ENCODE data around the gene MBD2.

MBD2 gene

GRCh38 chr18:54193786-54194185, 30.7 kb downstream of the MBD2 start (continued):
- TF ChIP-seq ZNF169 (tag by site-specific recombination; IDR thresholded peaks at IDR 0.05), result no peak

GRCh38 chr18:54192900-54193299, 31.6 kb downstream of the MBD2 start:
- Histone ChIP-seq H3K27ac (ENCODE audit: extremely low read depth, low read depth, low read length) (no peak overlapping the region), H3K4me3 (ENCODE audit: low read depth, low read length) (no peak overlapping the region), H3K4me1 (ENCODE audit: control insufficient read depth, insufficient read depth, low read length) (no peaks in the 10 kb centered on the region; the same call in 1 of the 2 replicates), H3K9me3 (ENCODE audit: control insufficient read depth, insufficient read depth, low read depth, low read length) (no peaks in the 10 kb centered on the region), H3K36me3 (ENCODE audit: control insufficient read depth in 2 of 2, insufficient read depth in 1 of 2, low read length in 2 of 2) (peaks cover 3 to 5% of the 10 kb centered on the region in 2 experiments)
- TF ChIP-seq ZBTB7A (tag by site-specific recombination; IDR thresholded peaks at IDR 0.05; ENCODE audit: low read depth), result no peak
- no peak for TF ChIP-seq ZNF132 (tag by site-specific recombination; IDR thresholded peaks at IDR 0.05; ENCODE audit: borderline replicate concordance)
- TF ChIP-seq ZNF335 (tag by site-specific recombination; conservative IDR thresholded peaks at IDR 0.05), result no peak
- TF ChIP-seq ZNF76 (tag by site-specific recombination; IDR thresholded peaks at IDR 0.05; ENCODE audit: borderline replicate concordance, low read depth), result no peak
- TF ChIP-seq ZNF692 (tag by site-specific recombination; IDR thresholded peaks at IDR 0.05), result no peak
- TF ChIP-seq ZNF544 (tag by site-specific recombination; IDR thresholded peaks at IDR 0.05), result no peak
- no peak for TF ChIP-seq ZNF510 (tag by site-specific recombination; IDR thresholded peaks at IDR 0.05; ENCODE audit: insufficient replicate concordance)
- no peak for TF ChIP-seq GLI4 (tag by site-specific recombination; IDR thresholded peaks at IDR 0.05)
- TF ChIP-seq ZNF112 (tag by site-specific recombination; IDR thresholded peaks at IDR 0.05), result no peak
- TF ChIP-seq, protein P1, sequence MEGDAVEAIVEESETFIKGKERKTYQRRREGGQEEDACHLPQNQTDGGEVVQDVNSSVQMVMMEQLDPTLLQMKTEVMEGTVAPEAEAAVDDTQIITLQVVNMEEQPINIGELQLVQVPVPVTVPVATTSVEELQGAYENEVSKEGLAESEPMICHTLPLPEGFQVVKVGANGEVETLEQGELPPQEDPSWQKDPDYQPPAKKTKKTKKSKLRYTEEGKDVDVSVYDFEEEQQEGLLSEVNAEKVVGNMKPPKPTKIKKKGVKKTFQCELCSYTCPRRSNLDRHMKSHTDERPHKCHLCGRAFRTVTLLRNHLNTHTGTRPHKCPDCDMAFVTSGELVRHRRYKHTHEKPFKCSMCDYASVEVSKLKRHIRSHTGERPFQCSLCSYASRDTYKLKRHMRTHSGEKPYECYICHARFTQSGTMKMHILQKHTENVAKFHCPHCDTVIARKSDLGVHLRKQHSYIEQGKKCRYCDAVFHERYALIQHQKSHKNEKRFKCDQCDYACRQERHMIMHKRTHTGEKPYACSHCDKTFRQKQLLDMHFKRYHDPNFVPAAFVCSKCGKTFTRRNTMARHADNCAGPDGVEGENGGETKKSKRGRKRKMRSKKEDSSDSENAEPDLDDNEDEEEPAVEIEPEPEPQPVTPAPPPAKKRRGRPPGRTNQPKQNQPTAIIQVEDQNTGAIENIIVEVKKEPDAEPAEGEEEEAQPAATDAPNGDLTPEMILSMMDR (tag by site-specific recombination; IDR thresholded peaks at IDR 0.05), result no peak
- TF ChIP-seq ZNF248 (tag by site-specific recombination; IDR thresholded peaks at IDR 0.05), result no peak
- TF ChIP-seq GLIS2 (tag by site-specific recombination; IDR thresholded peaks at IDR 0.05), result no peak
- ChIA-PET CTCF (no interaction called here), POLR2A (no interaction called here)

DNA sequence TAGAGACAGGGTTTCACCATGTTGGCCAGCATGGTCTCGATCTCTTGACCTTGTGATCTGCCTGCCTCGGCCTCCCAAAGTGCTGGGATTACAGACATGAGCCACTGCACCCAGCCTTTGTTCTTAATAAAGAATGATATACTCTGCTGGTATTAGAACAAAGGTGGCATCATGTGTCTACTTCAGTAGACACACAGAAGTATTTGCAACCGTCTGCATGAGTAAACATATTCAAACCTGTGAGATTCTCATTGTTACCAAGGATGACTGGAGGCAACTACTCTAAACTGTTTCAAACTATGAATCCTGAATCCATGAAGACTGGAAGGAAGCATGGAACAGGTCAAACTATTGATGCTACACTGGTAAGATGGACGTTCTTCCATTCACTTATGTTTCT, 32.1 kb downstream of the MBD2 start:
- POLR2A ChIA-PET, result no interaction called here
- Histone ChIP-seq H3K36me3 (ENCODE audit: control insufficient read depth in 2 of 2, insufficient read depth in 1 of 2, low read length in 2 of 2) (peaks cover 7% of the 10 kb centered on the region in 2 experiments), H3K9me3 (ENCODE audit: control insufficient read depth, insufficient read depth, low read depth, low read length) (no peaks in the 10 kb centered on the region), H3K4me1 (ENCODE audit: control insufficient read depth, insufficient read depth, low read length) (no peaks in the 10 kb centered on the region; the same call in 1 of the 2 replicates), H3K27ac (ENCODE audit: extremely low read depth, low read depth, low read length) (no peak overlapping the region), H3K4me3 (ENCODE audit: low read depth, low read length) (no peak overlapping the region)
- CTCF ChIA-PET, result no interaction called here
- no peak for TF ChIP-seq ZNF148 (tag by site-specific recombination; IDR thresholded peaks at IDR 0.05; ENCODE audit: borderline replicate concordance)
- TF ChIP-seq, protein P2, sequence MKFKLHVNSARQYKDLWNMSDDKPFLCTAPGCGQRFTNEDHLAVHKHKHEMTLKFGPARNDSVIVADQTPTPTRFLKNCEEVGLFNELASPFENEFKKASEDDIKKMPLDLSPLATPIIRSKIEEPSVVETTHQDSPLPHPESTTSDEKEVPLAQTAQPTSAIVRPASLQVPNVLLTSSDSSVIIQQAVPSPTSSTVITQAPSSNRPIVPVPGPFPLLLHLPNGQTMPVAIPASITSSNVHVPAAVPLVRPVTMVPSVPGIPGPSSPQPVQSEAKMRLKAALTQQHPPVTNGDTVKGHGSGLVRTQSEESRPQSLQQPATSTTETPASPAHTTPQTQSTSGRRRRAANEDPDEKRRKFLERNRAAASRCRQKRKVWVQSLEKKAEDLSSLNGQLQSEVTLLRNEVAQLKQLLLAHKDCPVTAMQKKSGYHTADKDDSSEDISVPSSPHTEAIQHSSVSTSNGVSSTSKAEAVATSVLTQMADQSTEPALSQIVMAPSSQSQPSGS (tag by site-specific recombination; IDR thresholded peaks at IDR 0.05; ENCODE audit: low read depth), result no peak
- TF ChIP-seq HIC1 (tag by site-specific recombination; IDR thresholded peaks at IDR 0.05), result no peak
- TF ChIP-seq ZNF10 (tag by site-specific recombination; IDR thresholded peaks at IDR 0.05), result no peak
- no peak for TF ChIP-seq SCRT1 (tag by site-specific recombination; IDR thresholded peaks at IDR 0.05; ENCODE audit: borderline replicate concordance)
- TF ChIP-seq ZBTB21 (tag by site-specific recombination; IDR thresholded peaks at IDR 0.05), result no peak
- TF ChIP-seq ZFHX2 (tag by site-specific recombination; conservative IDR thresholded peaks at IDR 0.05), result no peak
- TF ChIP-seq ZNF473 (tag by site-specific recombination; IDR thresholded peaks at IDR 0.05), result no peak
- no peak for TF ChIP-seq ZNF548 (tag by site-specific recombination; IDR thresholded peaks at IDR 0.05)
- TF ChIP-seq PRDM6 (tag by site-specific recombination; IDR thresholded peaks at IDR 0.05), result no peak
- no peak for TF ChIP-seq ZNF335 (tag by site-specific recombination; conservative IDR thresholded peaks at IDR 0.05)

Measured in HEK293 (cell line).